ENCODE data around the gene AP5S1. TPM values are rescaled to one million over a fixed set of nuclear protein-coding genes. Genes with fewer than 3 reads are reported as not detected.

AP5S1 gene
- total RNA-seq, 1 experiment from 2014 or later: 2.8 TPM

GRCh38 chr20:3846740-3847428 lies 26.5 kb downstream of the AP5S1 start, which contains the start of gene MAVS (continued):
- no peak for TF ChIP-seq ZNF281 (CRISPR knock-in tag; IDR thresholded peaks at IDR 0.05)
- no peak for TF ChIP-seq GTF2I (CRISPR knock-in tag; conservative IDR thresholded peaks at IDR 0.05)
- TF ChIP-seq NR3C1 (CRISPR knock-in tag; conservative IDR thresholded peaks at IDR 0.05; ENCODE audit: low read depth): no peak
- no peak for TF ChIP-seq ZNF396 (CRISPR knock-in tag; IDR thresholded peaks at IDR 0.05; ENCODE audit: borderline replicate concordance)
- TF ChIP-seq SOX15 (CRISPR knock-in tag; IDR thresholded peaks at IDR 0.05): no peak
- TF ChIP-seq KAT7 (CRISPR knock-in tag; IDR thresholded peaks at IDR 0.05; ENCODE audit: borderline replicate concordance): peak; percentile 83; the same call in 1 of the 2 replicates
- no peak for TF ChIP-seq JAZF1 (CRISPR knock-in tag; IDR thresholded peaks at IDR 0.05)
- TF ChIP-seq STAT6 (CRISPR knock-in tag; conservative IDR thresholded peaks at IDR 0.05; ENCODE audit: low read depth): no peak
- TF ChIP-seq ATF1 (CRISPR knock-in tag; IDR thresholded peaks at IDR 0.05): no peak
- no peak for TF ChIP-seq MXD4 (CRISPR knock-in tag; IDR thresholded peaks at IDR 0.05; ENCODE audit: borderline replicate concordance)
- TF ChIP-seq HMGXB4 (CRISPR knock-in tag; IDR thresholded peaks at IDR 0.05): no peak; the same call in 1 of the 2 replicates

GRCh38 chr20:3847429-3847940 lies 27.1 kb downstream of the AP5S1 start:
- ATAC-seq: no peak
- ChIA-PET CTCF (interaction anchor here (0.8 to 1.0 kb wide), 3 partner anchors 27 to 131 kb away, joined by 3 read pairs; partner anchors contain the start of genes AP5S1 and SPEF1), POLR2A (no interaction called here)
- Mint-ChIP-seq H3K36me3 (no peaks in the 10 kb centered on the region), H3K27ac (no peak overlapping the region), H3K9me3 (no peaks in the 10 kb centered on the region), H3K27me3 (ENCODE audit: low read depth) (no peaks in the 10 kb centered on the region), H3K4me1 (peaks cover 5% of the 10 kb centered on the region), H3K4me3 (peak overlapping the region; percentile 85)
- DNase-seq (ENCODE audit: low spot score): no peak
- TF ChIP-seq ETV6 (CRISPR knock-in tag; IDR thresholded peaks at IDR 0.05): no peak
- TF ChIP-seq FOXP1 (CRISPR knock-in tag; IDR thresholded peaks at IDR 0.05; ENCODE audit: borderline replicate concordance): no peak; the same call in 1 of the 2 replicates
- no peak for TF ChIP-seq SMAD4 (CRISPR knock-in tag; IDR thresholded peaks at IDR 0.05)
- no peak for TF ChIP-seq OVOL2 (CRISPR knock-in tag; IDR thresholded peaks at IDR 0.05; ENCODE audit: borderline replicate concordance)
- TF ChIP-seq STAT6 (CRISPR knock-in tag; conservative IDR thresholded peaks at IDR 0.05; ENCODE audit: low read depth): no peak
- TF ChIP-seq ZNF232 (CRISPR knock-in tag; IDR thresholded peaks at IDR 0.05): no peak
- no peak for TF ChIP-seq ZNF416 (CRISPR knock-in tag; IDR thresholded peaks at IDR 0.05)
- no peak for TF ChIP-seq CREB1 (CRISPR knock-in tag; IDR thresholded peaks at IDR 0.05)
- TF ChIP-seq TCF7 (CRISPR knock-in tag; IDR thresholded peaks at IDR 0.05; ENCODE audit: low read depth): no peak
- no peak for TF ChIP-seq ZNF423 (CRISPR knock-in tag; IDR thresholded peaks at IDR 0.05)
- no peak for TF ChIP-seq ZNF532 (CRISPR knock-in tag; IDR thresholded peaks at IDR 0.05; ENCODE audit: borderline replicate concordance)

Data from WTC11 (cell line).